GM23338 (cell line): ENCODE measurements around the gene PERCC1. TPM values are rescaled to one million over a fixed set of nuclear protein-coding genes. Genes with fewer than 3 reads are reported as not detected.
A peak's percentile ranks its signal among the peaks of the same experiment; 100 is the strongest.

Source experiments
- ATAC-seq: fragments of 200-7000 bp; cut with Tn5 transposase; 3 replicates; pipeline ENCODE4 v1.9.1; 2020
- DNase-seq: peaks from one replicate; pipeline ENCODE4 v3.0.0-alpha.2; 2015; ENCODE audit warnings: low spot score
- H2AFZ ChIP-seq: fragments of 200-600 bp; sonication (generic); 2 replicates; pipeline ENCODE4 v1.8.0; 2016; ENCODE audit warnings: antibody characterized with exemption, mild to moderate bottlenecking, moderate library complexity
- H3F3A ChIP-seq: fragments of 200-600 bp; sonication (generic); replicated peaks from 2 replicates; pipeline ENCODE4 v1.8.0; 2017; ENCODE audit warnings: antibody characterized with exemption, mixed run types, low read depth
- H3K27ac ChIP-seq: fragments of 200-600 bp; sonication (generic); 2 replicates; pipeline ENCODE4 v1.6.1; 2016; ENCODE audit warnings: low read depth
- H3K27me3 ChIP-seq: fragments of 200-600 bp; sonication (generic); 2 replicates; pipeline ENCODE4 v1.8.0; 2016; ENCODE audit warnings: mild to moderate bottlenecking, mixed run types, moderate library complexity; ENCODE audit not compliant: insufficient read depth
- H3K36me3 ChIP-seq: fragments of 200-600 bp; sonication (generic); 2 replicates; pipeline ENCODE4 v1.8.0; 2016; ENCODE audit warnings: mild to moderate bottlenecking; ENCODE audit not compliant: insufficient read depth
- H3K4me1 ChIP-seq: fragments of 200-600 bp; sonication (generic); 2 replicates; pipeline ENCODE4 v1.8.0; 2016; ENCODE audit warnings: mild to moderate bottlenecking, moderate library complexity; ENCODE audit not compliant: insufficient read depth
- H3K4me2 ChIP-seq: fragments of 200-600 bp; sonication (generic); 2 replicates; pipeline ENCODE4 v1.7.1; 2017; ENCODE audit warnings: mixed run types
- H3K4me3 ChIP-seq: fragments of 200-600 bp; sonication (generic); 2 replicates; pipeline ENCODE4 v1.6.1; 2016; ENCODE audit warnings: mixed run types
- H3K79me2 ChIP-seq: fragments of 200-600 bp; sonication (generic); replicated peaks from 2 replicates; pipeline ENCODE4 v1.8.0; 2017; ENCODE audit warnings: mild to moderate bottlenecking; ENCODE audit not compliant: insufficient read depth
- H3K9me2 ChIP-seq: fragments of 200-600 bp; sonication (generic); 2 replicates; pipeline ENCODE4 v1.8.0; 2017; ENCODE audit not compliant: insufficient read depth
- H4K20me1 ChIP-seq: fragments of 200-600 bp; sonication (generic); replicated peaks from 2 replicates; pipeline ENCODE4 v1.8.0; 2017; ENCODE audit warnings: mild to moderate bottlenecking; ENCODE audit not compliant: insufficient read depth
- H3K27ac Mint-ChIP-seq: 2 replicates; pipeline ENCODE4 v1.8.0; 2020; ENCODE audit warnings: inconsistent platforms, mild to moderate bottlenecking, moderate library complexity, mixed read lengths
- H3K27me3 Mint-ChIP-seq: 3 replicates; pipeline ENCODE4 v1.8.0; 2022; ENCODE audit warnings: low read depth, mild to moderate bottlenecking, moderate library complexity, mixed read lengths, inconsistent platforms; ENCODE audit not compliant: insufficient read depth, poor library complexity
- H3K36me3 Mint-ChIP-seq: 3 replicates; pipeline ENCODE4 v1.8.0; 2021; ENCODE audit warnings: low read depth, mild to moderate bottlenecking, inconsistent platforms, moderate library complexity, mixed read lengths
- H3K4me1 Mint-ChIP-seq: 3 replicates; pipeline ENCODE4 v1.8.0; 2020; ENCODE audit warnings: mild to moderate bottlenecking, inconsistent platforms, mixed read lengths
- H3K4me3 Mint-ChIP-seq: 3 replicates; pipeline ENCODE4 v1.8.0; 2021; ENCODE audit warnings: moderate library complexity, mild to moderate bottlenecking, inconsistent platforms, mixed read lengths
- H3K9me3 Mint-ChIP-seq: 3 replicates; pipeline ENCODE4 v1.8.0; 2020; ENCODE audit warnings: moderate library complexity, mild to moderate bottlenecking, inconsistent platforms, mixed read lengths
- CREB1 ChIP-seq: fragments of 250-450 bp; sonication (Bioruptor Pico); IDR thresholded peaks from 2 replicates; pipeline ENCODE4 v1.5.0; 2020; ENCODE audit warnings: low read depth, mild to moderate bottlenecking, moderate library complexity
- EZH2 ChIP-seq: fragments of 200-600 bp; sonication (generic); IDR thresholded peaks from one replicate; pipeline ENCODE4 v1.8.0; 2017; ENCODE audit warnings: antibody characterized with exemption, mild to moderate bottlenecking, low read depth; ENCODE audit not compliant: unreplicated experiment
- EZH2phosphoT487 ChIP-seq: fragments of 200-600 bp; sonication (generic); IDR thresholded peaks from one replicate; pipeline ENCODE4 v1.8.1; 2018; ENCODE audit warnings: antibody characterized with exemption; ENCODE audit not compliant: unreplicated experiment
- JUNB ChIP-seq: IDR thresholded peaks from one replicate; pipeline ENCODE4 v1.6.1; 2016; ENCODE audit warnings: antibody characterized with exemption; ENCODE audit not compliant: unreplicated experiment
- NANOG ChIP-seq: IDR thresholded peaks from 2 replicates; pipeline ENCODE4 v1.6.1; 2016; ENCODE audit warnings: antibody characterized with exemption, borderline replicate concordance
- POLR2AphosphoS5 ChIP-seq: IDR thresholded peaks from 2 replicates; pipeline ENCODE4 v1.6.1; 2016; ENCODE audit warnings: antibody characterized with exemption, low read depth
- REST ChIP-seq: IDR thresholded peaks from one replicate; pipeline ENCODE4 v1.6.1; 2018; ENCODE audit warnings: antibody characterized with exemption; ENCODE audit not compliant: unreplicated experiment
- STAT1 ChIP-seq: IDR thresholded peaks from one replicate; pipeline ENCODE4 v1.6.1; 2016; ENCODE audit warnings: antibody characterized with exemption; ENCODE audit not compliant: unreplicated experiment
- ZNF114 ChIP-seq: fragments of 250-450 bp; sonication (Bioruptor Pico); IDR thresholded peaks from 2 replicates; pipeline ENCODE4 v1.5.0; 2020; ENCODE audit warnings: mild to moderate bottlenecking, moderate library complexity
- ZNF331 ChIP-seq: fragments of 250-450 bp; sonication (Bioruptor Pico); IDR thresholded peaks from 2 replicates; pipeline ENCODE4 v1.5.0; 2020; ENCODE audit warnings: low read depth, mild to moderate bottlenecking, moderate library complexity
- polyA plus RNA-seq: library from polyadenylated mRNA; unstranded; fragments of >200 nt; fragmentation: Nextera tagmentation; extraction: Ambion mirVana; gene quantifications from 2 replicates; pipeline ENCODE4 v1.2.1, GENCODE V29; 2016
- total RNA-seq: library from RNA; depleted of rRNA; stranded (reverse); fragments of >200 nt; shearing (Covaris generic); gene quantifications from 2 replicates; pipeline ENCODE4 v1.2.3, GENCODE V29; 2014
- TF ChIP-seq, protein P1 (sequence below): fragments of 250-450 bp; sonication (Bioruptor Pico); IDR thresholded peaks from 2 replicates; pipeline ENCODE4 v1.5.0; 2020; ENCODE audit warnings: mild to moderate bottlenecking, moderate library complexity
- TF ChIP-seq, protein P2 (sequence below), 2 experiments: fragments of 200-600 bp in 1 of 2; sonication (generic) in 1 of 2; conservative IDR thresholded peaks; 2 replicates each; pipeline versions ENCODE4 v1.5.1 to v1.6.1; 2016 to 2017; ENCODE audit warnings: antibody characterized with exemption in 2 of 2, low read depth in 2 of 2, mild to moderate bottlenecking in 2 of 2, moderate library complexity in 1 of 2
- TF ChIP-seq, protein P3 (sequence below): IDR thresholded peaks from 2 replicates; pipeline ENCODE4 v1.6.1; 2016; ENCODE audit warnings: antibody characterized with exemption

PERCC1 gene
- total and polyA plus RNA-seq, 2 experiments from 2014 or later, result not detected

- Histone ChIP-seq H3K4me2 (peak overlapping the region; percentile 85; the same call in 1 of the 2 replicates), H4K20me1 (peaks cover 24% of the 10 kb centered on the region), H3K36me3 (no peaks in the 10 kb centered on the region), H3F3A (no peaks in the 10 kb centered on the region), H3K4me1 (no peaks in the 10 kb centered on the region), H3K27me3 (no peaks in the 10 kb centered on the region), H3K27ac (peak overlapping the region; percentile 81; the same call in 1 of the 2 replicates), H3K4me3 (peak overlapping the region; percentile 82; the same call in 1 of the 2 replicates), H3K79me2 (peaks cover 33% of the 10 kb centered on the region), H2AFZ (no peak overlapping the region), H3K9me2 (no peaks in the 10 kb centered on the region)
- H3K4me3 Mint-ChIP-seq, result peak overlapping the region; percentile 72
- H3K36me3 Mint-ChIP-seq, result peaks cover 3% of the 10 kb centered on the region; the same call in 1 of the 3 replicates
- peaks cover 15% of the 10 kb centered on the region for H3K27me3 Mint-ChIP-seq
- H3K9me3 Mint-ChIP-seq, result no peaks in the 10 kb centered on the region
- H3K27ac Mint-ChIP-seq, result no peak overlapping the region
- TF ChIP-seq EZH2 (no peak), CREB1 (CRISPR knock-in tag) (no peak), POLR2AphosphoS5 (no peak), REST (no peak), ZNF114 (no peak), JUNB (no peak), STAT1 (no peak), ZNF331 (no peak), NANOG (no peak), EZH2phosphoT487 (no peak)
- TF ChIP-seq, protein P1, sequence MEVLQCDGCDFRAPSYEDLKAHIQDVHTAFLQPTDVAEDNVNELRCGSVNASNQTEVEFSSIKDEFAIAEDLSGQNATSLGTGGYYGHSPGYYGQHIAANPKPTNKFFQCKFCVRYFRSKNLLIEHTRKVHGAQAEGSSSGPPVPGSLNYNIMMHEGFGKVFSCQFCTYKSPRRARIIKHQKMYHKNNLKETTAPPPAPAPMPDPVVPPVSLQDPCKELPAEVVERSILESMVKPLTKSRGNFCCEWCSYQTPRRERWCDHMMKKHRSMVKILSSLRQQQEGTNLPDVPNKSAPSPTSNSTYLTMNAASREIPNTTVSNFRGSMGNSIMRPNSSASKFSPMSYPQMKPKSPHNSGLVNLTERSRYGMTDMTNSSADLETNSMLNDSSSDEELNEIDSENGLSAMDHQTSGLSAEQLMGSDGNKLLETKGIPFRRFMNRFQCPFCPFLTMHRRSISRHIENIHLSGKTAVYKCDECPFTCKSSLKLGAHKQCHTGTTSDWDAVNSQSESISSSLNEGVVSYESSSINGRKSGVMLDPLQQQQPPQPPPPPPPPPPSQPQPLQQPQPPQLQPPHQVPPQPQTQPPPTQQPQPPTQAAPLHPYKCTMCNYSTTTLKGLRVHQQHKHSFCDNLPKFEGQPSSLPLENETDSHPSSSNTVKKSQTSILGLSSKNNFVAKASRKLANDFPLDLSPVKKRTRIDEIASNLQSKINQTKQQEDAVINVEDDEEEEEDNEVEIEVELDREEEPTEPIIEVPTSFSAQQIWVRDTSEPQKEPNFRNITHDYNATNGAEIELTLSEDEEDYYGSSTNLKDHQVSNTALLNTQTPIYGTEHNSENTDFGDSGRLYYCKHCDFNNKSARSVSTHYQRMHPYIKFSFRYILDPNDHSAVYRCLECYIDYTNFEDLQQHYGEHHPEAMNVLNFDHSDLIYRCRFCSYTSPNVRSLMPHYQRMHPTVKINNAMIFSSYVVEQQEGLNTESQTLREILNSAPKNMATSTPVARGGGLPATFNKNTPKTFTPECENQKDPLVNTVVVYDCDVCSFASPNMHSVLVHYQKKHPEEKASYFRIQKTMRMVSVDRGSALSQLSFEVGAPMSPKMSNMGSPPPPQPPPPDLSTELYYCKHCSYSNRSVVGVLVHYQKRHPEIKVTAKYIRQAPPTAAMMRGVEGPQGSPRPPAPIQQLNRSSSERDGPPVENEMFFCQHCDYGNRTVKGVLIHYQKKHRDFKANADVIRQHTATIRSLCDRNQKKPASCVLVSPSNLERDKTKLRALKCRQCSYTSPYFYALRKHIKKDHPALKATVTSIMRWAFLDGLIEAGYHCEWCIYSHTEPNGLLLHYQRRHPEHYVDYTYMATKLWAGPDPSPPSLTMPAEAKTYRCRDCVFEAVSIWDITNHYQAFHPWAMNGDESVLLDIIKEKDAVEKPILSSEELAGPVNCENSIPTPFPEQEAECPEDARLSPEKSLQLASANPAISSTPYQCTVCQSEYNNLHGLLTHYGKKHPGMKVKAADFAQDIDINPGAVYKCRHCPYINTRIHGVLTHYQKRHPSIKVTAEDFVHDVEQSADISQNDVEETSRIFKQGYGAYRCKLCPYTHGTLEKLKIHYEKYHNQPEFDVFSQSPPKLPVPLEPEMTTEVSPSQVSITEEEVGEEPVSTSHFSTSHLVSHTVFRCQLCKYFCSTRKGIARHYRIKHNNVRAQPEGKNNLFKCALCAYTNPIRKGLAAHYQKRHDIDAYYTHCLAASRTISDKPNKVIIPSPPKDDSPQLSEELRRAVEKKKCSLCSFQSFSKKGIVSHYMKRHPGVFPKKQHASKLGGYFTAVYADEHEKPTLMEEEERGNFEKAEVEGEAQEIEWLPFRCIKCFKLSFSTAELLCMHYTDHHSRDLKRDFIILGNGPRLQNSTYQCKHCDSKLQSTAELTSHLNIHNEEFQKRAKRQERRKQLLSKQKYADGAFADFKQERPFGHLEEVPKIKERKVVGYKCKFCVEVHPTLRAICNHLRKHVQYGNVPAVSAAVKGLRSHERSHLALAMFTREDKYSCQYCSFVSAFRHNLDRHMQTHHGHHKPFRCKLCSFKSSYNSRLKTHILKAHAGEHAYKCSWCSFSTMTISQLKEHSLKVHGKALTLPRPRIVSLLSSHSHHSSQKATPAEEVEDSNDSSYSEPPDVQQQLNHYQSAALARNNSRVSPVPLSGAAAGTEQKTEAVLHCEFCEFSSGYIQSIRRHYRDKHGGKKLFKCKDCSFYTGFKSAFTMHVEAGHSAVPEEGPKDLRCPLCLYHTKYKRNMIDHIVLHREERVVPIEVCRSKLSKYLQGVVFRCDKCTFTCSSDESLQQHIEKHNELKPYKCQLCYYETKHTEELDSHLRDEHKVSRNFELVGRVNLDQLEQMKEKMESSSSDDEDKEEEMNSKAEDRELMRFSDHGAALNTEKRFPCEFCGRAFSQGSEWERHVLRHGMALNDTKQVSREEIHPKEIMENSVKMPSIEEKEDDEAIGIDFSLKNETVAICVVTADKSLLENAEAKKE (CRISPR knock-in tag), result no peak
- TF ChIP-seq, protein P2, sequence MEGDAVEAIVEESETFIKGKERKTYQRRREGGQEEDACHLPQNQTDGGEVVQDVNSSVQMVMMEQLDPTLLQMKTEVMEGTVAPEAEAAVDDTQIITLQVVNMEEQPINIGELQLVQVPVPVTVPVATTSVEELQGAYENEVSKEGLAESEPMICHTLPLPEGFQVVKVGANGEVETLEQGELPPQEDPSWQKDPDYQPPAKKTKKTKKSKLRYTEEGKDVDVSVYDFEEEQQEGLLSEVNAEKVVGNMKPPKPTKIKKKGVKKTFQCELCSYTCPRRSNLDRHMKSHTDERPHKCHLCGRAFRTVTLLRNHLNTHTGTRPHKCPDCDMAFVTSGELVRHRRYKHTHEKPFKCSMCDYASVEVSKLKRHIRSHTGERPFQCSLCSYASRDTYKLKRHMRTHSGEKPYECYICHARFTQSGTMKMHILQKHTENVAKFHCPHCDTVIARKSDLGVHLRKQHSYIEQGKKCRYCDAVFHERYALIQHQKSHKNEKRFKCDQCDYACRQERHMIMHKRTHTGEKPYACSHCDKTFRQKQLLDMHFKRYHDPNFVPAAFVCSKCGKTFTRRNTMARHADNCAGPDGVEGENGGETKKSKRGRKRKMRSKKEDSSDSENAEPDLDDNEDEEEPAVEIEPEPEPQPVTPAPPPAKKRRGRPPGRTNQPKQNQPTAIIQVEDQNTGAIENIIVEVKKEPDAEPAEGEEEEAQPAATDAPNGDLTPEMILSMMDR (conservative IDR thresholded peaks at IDR 0.05; ENCODE audit: low read depth in 2 of 2), result no peak
- TF ChIP-seq, protein P3, sequence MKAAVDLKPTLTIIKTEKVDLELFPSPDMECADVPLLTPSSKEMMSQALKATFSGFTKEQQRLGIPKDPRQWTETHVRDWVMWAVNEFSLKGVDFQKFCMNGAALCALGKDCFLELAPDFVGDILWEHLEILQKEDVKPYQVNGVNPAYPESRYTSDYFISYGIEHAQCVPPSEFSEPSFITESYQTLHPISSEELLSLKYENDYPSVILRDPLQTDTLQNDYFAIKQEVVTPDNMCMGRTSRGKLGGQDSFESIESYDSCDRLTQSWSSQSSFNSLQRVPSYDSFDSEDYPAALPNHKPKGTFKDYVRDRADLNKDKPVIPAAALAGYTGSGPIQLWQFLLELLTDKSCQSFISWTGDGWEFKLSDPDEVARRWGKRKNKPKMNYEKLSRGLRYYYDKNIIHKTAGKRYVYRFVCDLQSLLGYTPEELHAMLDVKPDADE, result no peak
- DNase-seq, result no peak
- no peak for ATAC-seq
- no peaks in the 10 kb centered on the region for H3K4me1 Mint-ChIP-seq
Observed at GRCh38 chr16:1407753-1408152, 23.1 kb upstream of the PERCC1 start.
